Fibroblast of villous mesenchyme (primary cell): Measurements from ENCODE around the gene ADNP2. TPM values are rescaled to one million over a fixed set of nuclear protein-coding genes. Genes with fewer than 3 reads are reported as not detected.
A peak's percentile ranks its signal among the peaks of the same experiment; 100 is the strongest.

Experiments
- DNase-seq: peaks from one replicate; pipeline ENCODE4 v3.0.0-alpha.2; 2010; ENCODE audit warnings: low read depth
- H3K4me3 ChIP-seq: 2 replicates; pipeline ENCODE4 v1.5.1; 2011; ENCODE audit warnings: low read depth, mild to moderate bottlenecking, low read length
- CTCF ChIP-seq: IDR thresholded peaks from 2 replicates; pipeline ENCODE4 v1.5.1; 2012; ENCODE audit warnings: low read depth, mild to moderate bottlenecking, low read length; ENCODE audit not compliant: insufficient read depth
- total RNA-seq: library from RNA; depleted of rRNA; stranded (reverse); fragments of >200 nt; gene quantifications from 2 replicates; pipeline ENCODE4 v1.2.3, GENCODE V29; 2012

ADNP2 gene
- 23.3 and 24.5 TPM in 2 replicates for total RNA-seq

- peak within 1 kb of the TSS; percentile 82 for H3K4me3 ChIP-seq
- no peak for TF ChIP-seq CTCF
- peak; percentile 90 for DNase-seq
Observed at GRCh38 chr18:80108739-80109675, at the start of gene ADNP2. ADNP2 (plus strand) TSS chr18:80109262; CDS start chr18:80117543, 8,281 bp downstream.

GRCh38 chr18:80059945-80060344 lies 49.1 kb upstream of the ADNP2 start:
- no peak for DNase-seq
- TF ChIP-seq CTCF: no peak
- no peak overlapping the region for H3K4me3 ChIP-seq

- DNase-seq: no peak
- TF ChIP-seq CTCF: no peak
- H3K4me3 ChIP-seq: no peak overlapping the region
Observed at GRCh38 chr18:80065705-80066104, 43.4 kb upstream of the ADNP2 start.

GRCh38 chr18:80067321-80067720 lies 41.7 kb upstream of the ADNP2 start:
- DNase-seq: no peak
- TF ChIP-seq CTCF: no peak
- no peak overlapping the region for H3K4me3 ChIP-seq

GRCh38 chr18:80067897-80068296 lies 41.2 kb upstream of the ADNP2 start:
- no peak for TF ChIP-seq CTCF
- no peak overlapping the region for H3K4me3 ChIP-seq

GRCh38 chr18:80068571-80069272 lies 40.3 kb upstream of the ADNP2 start:
- no peak for DNase-seq
- TF ChIP-seq CTCF: no peak
- no peak overlapping the region for H3K4me3 ChIP-seq

More at GRCh38 chr18:80067897-80068296, 41.2 kb upstream of the ADNP2 start:
- DNase-seq: no peak
